ENCODE data around the gene WDTC1. TPM values are rescaled to one million over a fixed set of nuclear protein-coding genes. Genes with fewer than 3 reads are reported as not detected.

The WDTC1 gene
- total and polyA plus RNA-seq, 9 of the 15 experiments (the other 6 are each of a cell fraction or from before 2014, with no cell fraction given), result 0.18 to 32.3 (median 8.8) TPM

GRCh38 chr1:27234049-27234882 is at the start of gene WDTC1 (continued):
- TF ChIP-seq ZNF12 (CRISPR knock-in tag; IDR thresholded peaks at IDR 0.05), result no peak
- TF ChIP-seq TCF15 (CRISPR knock-in tag; IDR thresholded peaks at IDR 0.05), result no peak
- TF ChIP-seq, protein P1, sequence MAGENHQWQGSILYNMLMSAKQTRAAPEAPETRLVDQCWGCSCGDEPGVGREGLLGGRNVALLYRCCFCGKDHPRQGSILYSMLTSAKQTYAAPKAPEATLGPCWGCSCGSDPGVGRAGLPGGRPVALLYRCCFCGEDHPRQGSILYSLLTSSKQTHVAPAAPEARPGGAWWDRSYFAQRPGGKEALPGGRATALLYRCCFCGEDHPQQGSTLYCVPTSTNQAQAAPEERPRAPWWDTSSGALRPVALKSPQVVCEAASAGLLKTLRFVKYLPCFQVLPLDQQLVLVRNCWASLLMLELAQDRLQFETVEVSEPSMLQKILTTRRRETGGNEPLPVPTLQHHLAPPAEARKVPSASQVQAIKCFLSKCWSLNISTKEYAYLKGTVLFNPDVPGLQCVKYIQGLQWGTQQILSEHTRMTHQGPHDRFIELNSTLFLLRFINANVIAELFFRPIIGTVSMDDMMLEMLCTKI (IDR thresholded peaks at IDR 0.05; ENCODE audit: partially characterized antibody), result no peak
- peak; percentile 86 for TF ChIP-seq RBM22 (IDR thresholded peaks at IDR 0.05; ENCODE audit: low read depth, low read length, poor library complexity, severe bottlenecking)
- TF ChIP-seq, protein P2, sequence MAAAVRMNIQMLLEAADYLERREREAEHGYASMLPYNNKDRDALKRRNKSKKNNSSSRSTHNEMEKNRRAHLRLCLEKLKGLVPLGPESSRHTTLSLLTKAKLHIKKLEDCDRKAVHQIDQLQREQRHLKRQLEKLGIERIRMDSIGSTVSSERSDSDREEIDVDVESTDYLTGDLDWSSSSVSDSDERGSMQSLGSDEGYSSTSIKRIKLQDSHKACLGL (CRISPR knock-in tag; IDR thresholded peaks at IDR 0.05; ENCODE audit: borderline replicate concordance, poor library complexity, severe bottlenecking), result no peak
- TF ChIP-seq, protein P3, sequence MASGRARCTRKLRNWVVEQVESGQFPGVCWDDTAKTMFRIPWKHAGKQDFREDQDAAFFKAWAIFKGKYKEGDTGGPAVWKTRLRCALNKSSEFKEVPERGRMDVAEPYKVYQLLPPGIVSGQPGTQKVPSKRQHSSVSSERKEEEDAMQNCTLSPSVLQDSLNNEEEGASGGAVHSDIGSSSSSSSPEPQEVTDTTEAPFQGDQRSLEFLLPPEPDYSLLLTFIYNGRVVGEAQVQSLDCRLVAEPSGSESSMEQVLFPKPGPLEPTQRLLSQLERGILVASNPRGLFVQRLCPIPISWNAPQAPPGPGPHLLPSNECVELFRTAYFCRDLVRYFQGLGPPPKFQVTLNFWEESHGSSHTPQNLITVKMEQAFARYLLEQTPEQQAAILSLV (tag; IDR thresholded peaks at IDR 0.05), result no peak
- peak; percentile 4; the same call in 1 of the 2 replicates for TF ChIP-seq USF1 (CRISPR knock-in tag; IDR thresholded peaks at IDR 0.05)
- no peak for TF ChIP-seq IRF2 (CRISPR knock-in tag; IDR thresholded peaks at IDR 0.05)
- no peak for TF ChIP-seq POLR3A (IDR thresholded peaks at IDR 0.05; ENCODE audit: borderline replicate concordance, extremely low read depth, insufficient read depth, insufficient read length)
- no peak for TF ChIP-seq DMBX1 (CRISPR knock-in tag; IDR thresholded peaks at IDR 0.05; ENCODE audit: borderline replicate concordance)
- peak; percentile 28 for TF ChIP-seq HDAC2 (IDR thresholded peaks at IDR 0.05)
- TF ChIP-seq EZH2 (IDR thresholded peaks at IDR 0.05; ENCODE audit: borderline replicate concordance, low read depth, low read length), result no peak
- TF ChIP-seq TSHZ1 (CRISPR knock-in tag; IDR thresholded peaks at IDR 0.05), result no peak
- TF ChIP-seq ETV5 (CRISPR knock-in tag; IDR thresholded peaks at IDR 0.05; ENCODE audit: low read depth), result peak; percentile 71; the same call in 1 of the 2 replicates
- TF ChIP-seq MTA2 (IDR thresholded peaks at IDR 0.05; ENCODE audit: low read depth), result no peak; the same call in 1 of the 2 replicates
- no peak for TF ChIP-seq ESRRB (CRISPR knock-in tag; IDR thresholded peaks at IDR 0.05; ENCODE audit: borderline replicate concordance)
- no peak for TF ChIP-seq ZNF75A (CRISPR knock-in tag; IDR thresholded peaks at IDR 0.05)
- TF ChIP-seq ZFP36 (IDR thresholded peaks at IDR 0.05; ENCODE audit: low read depth, low read length, partially characterized antibody), result no peak
- no peak for TF ChIP-seq KDM2B (CRISPR knock-in tag; IDR thresholded peaks at IDR 0.05)
- TF ChIP-seq CBFA2T2 (conservative IDR thresholded peaks at IDR 0.05), result peak; percentile 30; the same call in 1 of the 2 replicates

Measured in K562 (cell line).